Right hindlimb (tissue), 1 donor: ENCODE data around the gene LSMEM2.

Experiments
- DNase-seq: peaks from one replicate; pipeline ENCODE4 v3.0.0-alpha.2; 2018

Gene LSMEM2

GRCh38 chr3:50324351-50325112, 45.6 kb downstream of the LSMEM2 start:
- peak; percentile 74 for DNase-seq

- DNase-seq, result peak; percentile 24
Observed at GRCh38 chr3:50325113-50325480, 46.2 kb downstream of the LSMEM2 start.

- no peak for DNase-seq
Observed at GRCh38 chr3:50325497-50326181, 46.8 kb downstream of the LSMEM2 start.

GRCh38 chr3:50326182-50326541, 47.3 kb downstream of the LSMEM2 start:
- no peak for DNase-seq

- DNase-seq, result peak; percentile 25
Observed at GRCh38 chr3:50327129-50327528, 48.2 kb downstream of the LSMEM2 start.

GRCh38 chr3:50327943-50328691, 49.2 kb downstream of the LSMEM2 start, which contains the start of gene TUSC2:
Gene TUSC2 (minus strand): TSS chr3:50328223. CDS start chr3:50328099, 124 bp downstream.
- DNase-seq, result peak; percentile 96

GRCh38 chr3:50330330-50330729, 51.4 kb downstream of the LSMEM2 start:
- peak; percentile 21 for DNase-seq

- no peak for DNase-seq
Observed at GRCh38 chr3:50331364-50331907, 52.5 kb downstream of the LSMEM2 start.

GRCh38 chr3:50333744-50334328, 54.9 kb downstream of the LSMEM2 start:
- no peak for DNase-seq

GRCh38 chr3:50334339-50335075, 55.6 kb downstream of the LSMEM2 start:
- no peak for DNase-seq

GRCh38 chr3:50336452-50337174, 57.7 kb downstream of the LSMEM2 start:
- DNase-seq, result no peak

- peak; percentile 100 for DNase-seq
Observed at GRCh38 chr3:50337175-50337861, 58.4 kb downstream of the LSMEM2 start.
